Upper lobe of left lung (tissue), 6 donors: ENCODE results near the gene PDGFD. TPM values are rescaled to one million over a fixed set of nuclear protein-coding genes. Genes with fewer than 3 reads are reported as not detected.

ENCODE experiments used
- ATAC-seq, 2 donors: fragments of 200-7000 bp; cut with Tn5 transposase; one replicate each; pipeline ENCODE4 v1.9.1; 2022; ENCODE audit warnings: mild to moderate bottlenecking in 2 of 2, moderate library complexity in 2 of 2; ENCODE audit not compliant: low FRiP score in 2 of 2
- DNase-seq, 2 donors: peaks; one replicate each; pipeline ENCODE4 v3.0.0-alpha.2; 2019 to 2020
- H3K27ac ChIP-seq, 4 donors: fragments of 200-600 bp; sonication (generic); one replicate each; pipeline ENCODE4 v1.5.1; 2016 to 2019
- H3K27me3 ChIP-seq, 4 donors: fragments of 200-600 bp; sonication (generic); one replicate each; pipeline ENCODE4 v1.5.1; 2017 to 2019
- H3K36me3 ChIP-seq, 4 donors: fragments of 200-600 bp; sonication (generic); one replicate each; pipeline ENCODE4 v1.5.1; 2016 to 2019
- H3K4me1 ChIP-seq, 4 donors: fragments of 200-600 bp; sonication (generic); one replicate each; pipeline ENCODE4 v1.5.1; 2018 to 2019
- H3K4me3 ChIP-seq, 4 donors: fragments of 200-600 bp; sonication (generic); one replicate each; pipeline ENCODE4 v1.5.1; 2017 to 2019; ENCODE audit warnings: mild to moderate bottlenecking in 2 of 4, moderate library complexity in 1 of 4
- H3K9me3 ChIP-seq, 4 donors: fragments of 200-600 bp; sonication (generic); one replicate each; pipeline ENCODE4 v1.5.1; 2018 to 2019
- EP300 ChIP-seq, 4 donors: sonication (generic); formaldehyde crosslinking; IDR thresholded peaks; one replicate each; pipeline ENCODE4 v1.5.1; 2017; ENCODE audit warnings: antibody characterized with exemption in 4 of 4, control low read depth in 2 of 4
- POLR2A ChIP-seq, 4 donors: fragments of 450-650 bp; IDR thresholded peaks; one replicate each; pipeline ENCODE4 v1.5.1; 2016 to 2017; ENCODE audit warnings: antibody characterized with exemption in 4 of 4, mild to moderate bottlenecking in 2 of 4
- POLR2AphosphoS5 ChIP-seq, 2 donors: sonication (generic); formaldehyde crosslinking; IDR thresholded peaks; one replicate each; pipeline ENCODE4 v1.5.1; 2017; ENCODE audit warnings: antibody characterized with exemption in 2 of 2
- WGBS, 2 donors: methylation state at CpG; one replicate each; pipeline ENCODE4 v1.1.5; 2017 to 2018; 5-methylcytosine and 5-hydroxymethylcytosine counted together
- total RNA-seq, 6 donors: library from RNA; depleted of rRNA in 4 of 6; stranded (reverse); fragments of >200 nt in 4 of 6; gene quantifications; one replicate each; pipeline versions ENCODE4 v1.1.0 to v1.2.1, GENCODE V29; 2016 to 2021
- TF ChIP-seq, protein P1 (sequence below), 6 experiments: fragments of 450-650 bp in 4 of 6; fragments of 200-600 bp in 2 of 6; sonication (generic) in 2 of 6; IDR thresholded peaks; one replicate each; pipeline ENCODE4 v1.5.1; 2016 to 2019; ENCODE audit warnings: antibody characterized with exemption in 6 of 6
- donor health status: DM: no; HTN: no; CAD: no; lungs with moderate emphysema.
- donor health status: DM: no; HTN: yes; CAD: no; lungs with severe emphysema.

Gene PDGFD
- total RNA-seq, 6 donors from 2014 or later: 2.1 to 6.6 (median 2.7) TPM; not detected in 1

DNA sequence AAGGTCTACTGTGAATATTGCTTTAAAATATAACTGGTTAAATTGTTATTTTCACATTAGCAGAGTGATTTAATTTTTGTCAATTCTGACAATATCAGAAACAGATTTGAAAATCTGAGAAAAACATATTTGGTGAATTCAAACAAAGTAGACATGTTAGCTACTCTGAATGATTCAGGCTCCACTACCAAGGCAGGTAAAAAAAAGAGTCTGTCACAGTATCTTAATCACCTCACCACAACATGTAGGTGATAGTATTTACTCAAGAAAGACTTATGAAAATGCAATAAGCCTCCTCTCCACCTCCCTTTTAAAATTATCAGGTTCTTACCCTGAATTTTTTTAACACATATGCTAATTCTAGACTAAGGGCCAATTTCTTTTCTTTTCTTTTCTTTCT, 85.0 kb downstream of the PDGFD start:
- TF ChIP-seq POLR2AphosphoS5 (IDR thresholded peaks at IDR 0.05) (no peak), POLR2A (IDR thresholded peaks at IDR 0.05) (no peak), EP300 (IDR thresholded peaks at IDR 0.05) (no peak)
- TF ChIP-seq, protein P1, sequence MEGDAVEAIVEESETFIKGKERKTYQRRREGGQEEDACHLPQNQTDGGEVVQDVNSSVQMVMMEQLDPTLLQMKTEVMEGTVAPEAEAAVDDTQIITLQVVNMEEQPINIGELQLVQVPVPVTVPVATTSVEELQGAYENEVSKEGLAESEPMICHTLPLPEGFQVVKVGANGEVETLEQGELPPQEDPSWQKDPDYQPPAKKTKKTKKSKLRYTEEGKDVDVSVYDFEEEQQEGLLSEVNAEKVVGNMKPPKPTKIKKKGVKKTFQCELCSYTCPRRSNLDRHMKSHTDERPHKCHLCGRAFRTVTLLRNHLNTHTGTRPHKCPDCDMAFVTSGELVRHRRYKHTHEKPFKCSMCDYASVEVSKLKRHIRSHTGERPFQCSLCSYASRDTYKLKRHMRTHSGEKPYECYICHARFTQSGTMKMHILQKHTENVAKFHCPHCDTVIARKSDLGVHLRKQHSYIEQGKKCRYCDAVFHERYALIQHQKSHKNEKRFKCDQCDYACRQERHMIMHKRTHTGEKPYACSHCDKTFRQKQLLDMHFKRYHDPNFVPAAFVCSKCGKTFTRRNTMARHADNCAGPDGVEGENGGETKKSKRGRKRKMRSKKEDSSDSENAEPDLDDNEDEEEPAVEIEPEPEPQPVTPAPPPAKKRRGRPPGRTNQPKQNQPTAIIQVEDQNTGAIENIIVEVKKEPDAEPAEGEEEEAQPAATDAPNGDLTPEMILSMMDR (IDR thresholded peaks at IDR 0.05): no peak
- no peak for ATAC-seq

DNA sequence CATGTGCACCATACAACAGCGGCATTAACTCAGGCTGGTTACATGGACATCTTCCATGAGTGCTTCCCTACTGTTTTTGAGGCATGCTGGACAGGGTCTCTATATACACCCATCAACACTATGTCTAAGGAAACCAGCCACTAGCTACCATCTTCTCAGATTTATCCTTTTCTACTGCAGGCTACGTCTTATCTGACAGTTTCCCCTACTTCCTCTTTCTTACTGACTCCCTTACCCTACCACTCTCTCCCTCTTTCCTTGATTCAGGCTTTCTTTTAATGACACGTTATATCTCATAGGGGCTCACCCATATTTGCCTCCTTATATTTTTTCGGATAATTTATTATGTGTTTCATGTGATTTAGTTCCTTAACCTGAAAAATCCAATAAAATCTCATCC, 85.7 kb downstream of the PDGFD start:
- no peaks in the 10 kb centered on the region for H3K9me3 ChIP-seq
- no peaks in the 10 kb centered on the region for H3K4me1 ChIP-seq
- no peaks in the 10 kb centered on the region for H3K36me3 ChIP-seq
- no peak overlapping the region for H3K27ac ChIP-seq
- no peak for ATAC-seq
- no peak for DNase-seq
- H3K4me3 ChIP-seq: no peak overlapping the region
- 71 to 74% methylated on average over 4 of the region's 4 CpGs for WGBS, 2 donors
- no peak for TF ChIP-seq EP300 (IDR thresholded peaks at IDR 0.05)
- TF ChIP-seq, protein P1 (IDR thresholded peaks at IDR 0.05): no peak
- TF ChIP-seq POLR2A (IDR thresholded peaks at IDR 0.05): no peak
- no peak for TF ChIP-seq POLR2AphosphoS5 (IDR thresholded peaks at IDR 0.05)
- H3K27me3 ChIP-seq: no peaks in the 10 kb centered on the region

More for the DNA sequence above, 85.0 kb downstream of the PDGFD start:
- no peak overlapping the region for H3K27ac ChIP-seq
- no peaks in the 10 kb centered on the region for H3K9me3 ChIP-seq
- DNase-seq: no peak
- no peak overlapping the region for H3K4me3 ChIP-seq
- no peaks in the 10 kb centered on the region for H3K4me1 ChIP-seq
- no peaks in the 10 kb centered on the region for H3K36me3 ChIP-seq
- no peaks in the 10 kb centered on the region for H3K27me3 ChIP-seq

DNA sequence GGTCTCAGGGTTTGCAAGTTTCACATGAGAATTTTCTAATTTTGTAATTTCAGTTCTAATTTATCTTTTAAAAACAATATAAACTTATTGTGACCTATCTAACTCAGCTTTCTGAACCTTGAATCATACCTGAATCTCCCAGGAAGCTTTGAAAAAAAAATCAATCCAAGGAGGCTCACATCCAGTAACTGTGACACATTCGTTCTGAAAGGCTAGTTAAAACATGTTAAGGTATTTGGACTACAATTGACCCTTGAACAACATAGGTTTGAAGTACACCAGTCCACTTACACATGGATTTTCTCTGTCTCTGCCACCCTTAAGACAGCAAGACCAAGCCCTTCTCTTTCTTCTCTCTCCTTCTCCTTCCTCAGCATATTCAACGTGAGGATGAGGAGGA, 87.5 kb downstream of the PDGFD start:
- no peak for ATAC-seq

DNA sequence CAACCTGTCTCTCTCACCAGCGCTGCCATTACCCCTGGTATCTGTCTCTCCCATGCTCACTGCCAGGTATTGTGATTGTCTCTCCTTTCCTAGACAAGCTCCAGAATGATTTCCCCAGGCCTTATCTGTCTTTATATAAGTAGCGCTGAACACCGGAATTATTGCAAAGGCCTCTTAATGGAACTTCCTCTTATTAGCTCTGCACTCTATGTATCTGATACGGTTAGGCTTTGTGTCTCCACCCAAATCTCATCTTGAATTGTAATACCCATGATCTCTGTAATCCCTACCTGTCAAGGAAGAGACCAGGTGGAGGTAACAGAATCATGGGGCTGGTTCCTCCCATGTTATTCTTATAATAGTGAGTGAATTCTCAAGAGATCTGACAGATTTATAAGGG, 88.2 kb downstream of the PDGFD start:
- Histone ChIP-seq H3K36me3 (no peaks in the 10 kb centered on the region), H3K27me3 (no peaks in the 10 kb centered on the region), H3K4me3 (no peak overlapping the region), H3K27ac (no peak overlapping the region), H3K4me1 (no peaks in the 10 kb centered on the region), H3K9me3 (no peaks in the 10 kb centered on the region)
- TF ChIP-seq POLR2AphosphoS5 (IDR thresholded peaks at IDR 0.05) (no peak), EP300 (IDR thresholded peaks at IDR 0.05) (no peak)
- TF ChIP-seq, protein P1 (IDR thresholded peaks at IDR 0.05): no peak
- no peak for DNase-seq
- ATAC-seq: no peak
- WGBS, 2 donors: 73 to 77% methylated on average over 4 of the region's 4 CpGs

More for the DNA sequence above, 87.5 kb downstream of the PDGFD start:
- WGBS, 2 donors: 63 to 77% methylated on average over 2 of the region's 2 CpGs
- no peak for DNase-seq
- H3K27me3 ChIP-seq: no peaks in the 10 kb centered on the region
- H3K4me1 ChIP-seq: no peaks in the 10 kb centered on the region
- H3K9me3 ChIP-seq: no peaks in the 10 kb centered on the region
- H3K36me3 ChIP-seq: no peaks in the 10 kb centered on the region
- no peak for TF ChIP-seq POLR2AphosphoS5 (IDR thresholded peaks at IDR 0.05)
- TF ChIP-seq EP300 (IDR thresholded peaks at IDR 0.05): no peak
- TF ChIP-seq POLR2A (IDR thresholded peaks at IDR 0.05): no peak
- TF ChIP-seq, protein P1 (IDR thresholded peaks at IDR 0.05): no peak
- no peak overlapping the region for H3K4me3 ChIP-seq
- H3K27ac ChIP-seq: no peak overlapping the region

DNA sequence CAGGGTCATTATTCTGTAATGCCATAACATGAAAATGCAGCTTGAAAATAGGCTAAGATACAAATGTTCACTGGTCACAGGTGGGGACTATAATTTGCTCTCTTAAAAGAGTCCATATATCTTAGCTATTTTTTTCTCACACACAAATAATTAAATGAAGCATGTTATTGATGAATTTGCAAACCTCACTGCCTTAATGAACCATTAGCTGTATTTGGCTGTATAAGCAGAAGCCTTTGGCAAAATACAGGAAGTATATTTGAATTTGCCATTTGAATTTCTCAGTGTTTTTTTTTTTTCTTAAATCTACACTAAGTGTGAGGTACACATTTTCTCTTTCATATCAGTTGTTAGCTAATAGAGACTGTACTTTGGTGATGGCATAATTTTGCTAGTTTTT, 88.9 kb downstream of the PDGFD start:
- Histone ChIP-seq H3K9me3 (no peaks in the 10 kb centered on the region), H3K4me3 (no peak overlapping the region), H3K4me1 (no peaks in the 10 kb centered on the region), H3K36me3 (no peaks in the 10 kb centered on the region), H3K27ac (no peak overlapping the region), H3K27me3 (no peaks in the 10 kb centered on the region)
- DNase-seq (no peak), ATAC-seq (no peak)
- TF ChIP-seq, protein P1 (IDR thresholded peaks at IDR 0.05): no peak
- no peak for TF ChIP-seq POLR2A (IDR thresholded peaks at IDR 0.05)
- no peak for TF ChIP-seq EP300 (IDR thresholded peaks at IDR 0.05)
- no peak for TF ChIP-seq POLR2AphosphoS5 (IDR thresholded peaks at IDR 0.05)
